Endometrium (tissue), 2 donors: ENCODE measurements around the gene CRYGC.
"Not testable (repeated sequence)": the region's sequence is repeated elsewhere in the genome, so short reads cannot be mapped to it uniquely, and the experiment has no call there.

Source experiments
- FAIRE-seq: peaks from 2 replicates; lab custom pipeline; 2012; peaks lifted over from hg19 to GRCh38; lab: Jason Lieb, UNC
- donor health status: control.
- donor health status: control.

Gene CRYGC

DNA sequence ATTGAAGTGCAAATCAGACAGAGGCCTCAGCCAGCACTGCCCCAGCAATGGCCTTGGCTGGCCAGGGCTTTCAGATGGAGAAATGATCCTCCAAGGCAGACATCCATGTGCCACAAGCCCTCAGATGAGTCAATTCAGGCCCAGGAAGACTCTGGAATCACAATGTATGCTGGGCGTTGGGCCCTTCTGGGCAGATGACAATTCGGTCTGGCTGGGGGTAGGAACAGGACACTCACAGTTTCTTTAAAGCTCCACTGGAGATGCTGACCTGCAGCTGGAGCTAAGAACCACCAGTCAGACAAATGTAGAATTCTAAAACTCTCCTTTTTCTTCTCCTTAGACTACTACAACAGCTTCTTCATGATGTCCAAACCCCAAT is 7.1 kb upstream of the CRYGC start:
- FAIRE-seq, result no peak

DNA sequence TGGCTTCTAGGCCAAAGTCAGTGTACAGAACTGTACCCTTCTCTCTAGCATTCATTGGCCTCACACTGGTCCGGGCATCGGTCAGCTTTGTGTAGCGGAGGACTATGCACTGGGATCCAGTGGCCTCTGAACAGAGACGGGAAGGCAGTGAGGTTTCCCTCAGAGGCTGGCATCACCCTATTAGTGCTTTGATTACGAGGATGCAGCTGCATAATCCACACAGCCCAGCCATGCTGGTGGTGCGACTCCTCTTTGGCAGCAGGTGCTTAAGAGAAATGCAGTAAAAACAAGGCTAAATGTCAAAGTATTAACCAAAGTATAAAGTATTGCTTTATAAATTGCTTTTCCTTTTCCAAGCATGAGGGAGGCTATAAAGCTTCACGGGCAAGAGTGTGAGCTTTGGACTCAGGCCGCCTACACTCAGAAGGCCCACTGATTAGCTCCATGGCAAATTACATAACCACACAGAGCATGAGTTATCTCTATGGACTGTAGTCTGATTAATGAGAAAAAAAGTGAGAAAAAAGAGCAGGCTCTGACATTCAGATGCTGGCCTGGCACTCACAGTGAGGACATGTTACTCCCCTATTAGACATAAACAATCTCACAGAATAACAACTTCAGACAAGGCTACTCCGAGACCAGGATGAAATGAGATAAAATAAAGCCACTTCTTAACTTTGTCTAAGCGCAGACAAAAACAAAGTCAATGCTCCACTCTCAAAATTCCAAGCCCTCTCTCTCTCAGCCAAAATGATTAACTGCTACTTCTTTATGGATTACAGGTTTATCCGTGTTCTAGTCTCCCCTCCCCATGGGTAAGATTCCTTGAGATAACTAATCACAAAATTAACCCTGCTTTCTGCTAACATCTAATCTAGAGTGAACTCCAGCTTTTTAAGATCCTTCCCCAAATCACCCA is 6.4 kb upstream of the CRYGC start:
- no peak for FAIRE-seq

DNA sequence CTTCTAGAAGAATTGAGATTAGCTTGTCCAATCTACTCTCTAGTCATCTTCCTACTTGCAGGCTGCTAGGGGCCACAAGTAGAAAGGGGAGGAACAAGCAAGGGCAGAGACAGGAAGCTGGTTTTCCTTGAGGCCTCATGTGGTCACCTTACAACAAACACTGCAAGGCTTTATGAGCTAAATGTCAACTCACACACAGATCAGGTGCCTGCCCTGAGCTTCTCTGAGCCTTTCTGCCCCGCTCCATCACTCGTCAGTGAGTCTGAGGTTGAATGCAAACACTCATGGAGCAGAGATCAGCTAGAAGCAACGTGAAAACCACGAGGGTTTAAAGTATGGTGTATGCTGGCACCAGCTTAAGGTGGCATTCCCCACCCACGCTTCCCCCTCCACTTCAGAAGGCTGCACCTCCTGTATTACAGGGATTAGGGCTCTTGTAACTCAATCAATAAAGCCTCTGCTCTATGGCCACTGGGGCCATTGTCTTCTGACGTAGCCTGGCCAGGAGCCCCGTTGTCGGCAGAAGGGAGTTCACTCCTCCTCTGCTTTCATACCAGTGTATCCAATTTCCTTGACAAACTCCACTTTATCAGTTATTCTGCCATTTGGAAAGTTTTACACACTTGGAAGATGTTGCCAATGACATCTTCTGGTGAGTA is 5.4 kb upstream of the CRYGC start:
- no peak for FAIRE-seq

DNA sequence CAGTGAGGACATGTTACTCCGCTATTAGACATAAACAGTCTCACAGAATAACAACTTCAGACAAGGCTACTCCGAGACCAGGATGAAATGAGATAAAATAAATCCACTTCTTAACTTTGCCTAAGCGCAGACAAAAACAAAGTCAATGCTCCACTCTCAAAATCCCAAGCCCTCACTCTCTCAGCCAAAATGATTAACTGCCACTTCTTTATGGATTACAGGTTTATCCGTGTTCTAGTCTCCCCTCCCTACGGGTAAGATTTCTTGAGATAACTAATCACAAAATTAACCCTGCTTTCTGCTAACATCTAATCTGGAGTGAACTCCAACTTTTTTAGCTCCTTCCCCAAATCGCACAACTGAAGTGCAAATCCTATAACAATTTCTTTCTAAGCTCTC is 1.1 kb upstream of the CRYGC start:
- no peak for FAIRE-seq

DNA sequence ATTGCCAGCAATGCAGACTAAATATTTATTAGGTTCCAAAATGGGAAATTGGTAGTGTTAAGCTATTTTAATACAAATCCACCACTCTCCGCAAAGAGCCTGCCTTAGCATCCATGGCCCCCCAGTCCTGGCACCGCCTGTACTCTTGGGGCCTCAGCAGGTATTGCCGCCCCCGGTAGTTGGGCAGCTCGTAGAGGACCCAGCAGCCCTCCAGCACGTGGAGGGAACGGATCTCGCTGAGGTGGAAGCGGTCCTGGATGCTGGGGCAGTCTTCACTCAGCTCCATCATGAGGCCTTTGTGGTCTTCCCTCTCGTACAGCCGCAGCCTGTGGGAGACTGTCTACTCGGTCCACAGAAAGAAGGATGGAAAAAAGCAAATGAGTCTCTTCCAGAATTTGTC is 1.5 kb downstream of the CRYGC start:
- no peak for FAIRE-seq

DNA sequence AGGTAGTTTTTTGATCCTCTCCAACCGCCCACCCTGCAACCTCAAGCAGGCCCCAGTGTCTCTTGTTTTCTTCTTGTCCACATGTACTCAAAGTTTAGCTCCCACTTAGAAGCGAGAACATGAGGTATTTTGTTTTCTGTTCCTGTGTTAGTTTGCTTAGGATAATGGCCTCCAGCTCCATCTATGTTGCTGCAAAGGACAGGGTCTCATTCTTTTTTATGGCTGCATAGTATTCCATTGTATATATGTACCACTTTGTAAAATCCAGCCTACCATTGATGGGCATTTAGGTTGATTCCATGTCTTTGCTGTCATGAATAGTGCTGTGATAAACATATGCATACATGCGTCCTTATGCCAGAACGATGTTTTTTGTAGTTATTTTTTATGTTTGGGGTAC is 2.5 kb downstream of the CRYGC start:
- FAIRE-seq, result no peak

DNA sequence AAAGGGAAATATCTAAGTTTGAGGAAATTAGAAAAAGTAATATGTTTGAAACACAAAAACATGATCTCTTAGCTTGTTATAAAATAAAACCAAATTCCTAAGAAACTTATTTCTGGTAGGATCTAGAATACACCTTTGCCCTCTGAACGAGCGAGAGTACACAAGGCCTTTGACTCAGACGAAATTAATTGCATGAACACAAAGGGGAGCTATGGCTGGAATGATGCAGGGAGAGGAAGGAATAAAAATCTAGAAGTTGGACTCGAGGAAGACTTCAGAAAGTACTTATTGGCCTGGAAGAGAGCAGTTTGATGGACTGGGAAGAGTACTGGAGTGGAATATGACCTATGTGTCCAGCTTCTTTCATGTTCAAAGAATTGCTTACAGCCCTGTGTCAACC is 4.4 kb downstream of the CRYGC start:
- no peak for FAIRE-seq

DNA sequence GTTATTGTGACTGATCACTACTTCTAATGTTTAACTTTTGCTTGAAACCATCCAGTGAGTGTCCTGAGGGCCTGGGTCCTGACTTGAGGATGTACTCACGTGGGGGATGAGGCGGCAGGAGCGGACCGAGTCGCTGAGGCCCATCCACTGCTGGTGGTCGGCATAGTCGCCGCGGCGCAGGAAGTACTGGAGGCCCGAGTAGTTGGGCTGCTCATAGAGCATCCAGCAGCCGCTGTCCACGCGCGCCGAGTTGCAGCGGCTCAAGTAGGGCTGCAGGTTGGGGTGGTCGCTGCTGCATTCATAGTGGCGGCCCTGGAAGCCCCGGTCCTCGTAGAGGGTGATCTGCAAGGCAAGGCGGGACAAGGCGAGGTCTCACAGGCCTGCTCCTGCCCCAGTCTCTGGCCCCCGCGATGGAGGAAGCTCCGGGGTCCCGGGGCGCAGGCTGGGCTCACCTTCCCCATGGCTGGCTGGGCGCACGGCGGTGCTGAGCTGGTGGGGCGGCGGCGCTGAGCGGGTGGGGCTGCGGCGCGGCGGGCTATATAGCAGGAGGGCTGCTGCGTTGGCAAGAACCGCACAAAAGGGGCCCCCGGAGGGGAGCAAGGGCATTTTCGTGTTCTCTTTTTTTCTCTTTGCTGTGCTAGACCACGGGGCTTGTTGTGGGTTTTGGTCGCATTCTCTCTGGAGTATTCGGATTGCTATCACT is 5.5 kb downstream of the CRYGC start, which contains the start of gene CRYGD:
CRYGD (minus strand) TSS at position 512 of the 703 bp plus-strand sequence; CDS start at position 461, 51 bp downstream.
- not testable (repeated sequence) for FAIRE-seq

DNA sequence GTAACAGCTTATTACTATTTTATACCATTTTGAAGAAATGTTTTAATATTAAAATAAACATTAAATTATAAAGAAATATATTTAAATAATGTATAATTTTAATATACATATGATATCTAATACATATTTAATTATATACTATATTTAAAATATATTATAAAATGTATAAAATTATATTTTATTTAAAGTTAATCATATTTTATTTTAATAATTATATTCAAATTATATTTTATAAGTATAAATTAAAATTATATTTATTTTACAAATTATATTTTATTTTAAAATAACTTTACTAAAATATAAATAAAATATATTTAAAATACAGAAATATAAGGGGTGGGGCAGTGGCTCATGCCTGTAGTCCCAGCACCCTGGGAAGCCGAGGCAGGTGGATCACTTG is 7.4 kb downstream of the CRYGC start:
- peak; percentile 96 for FAIRE-seq

DNA sequence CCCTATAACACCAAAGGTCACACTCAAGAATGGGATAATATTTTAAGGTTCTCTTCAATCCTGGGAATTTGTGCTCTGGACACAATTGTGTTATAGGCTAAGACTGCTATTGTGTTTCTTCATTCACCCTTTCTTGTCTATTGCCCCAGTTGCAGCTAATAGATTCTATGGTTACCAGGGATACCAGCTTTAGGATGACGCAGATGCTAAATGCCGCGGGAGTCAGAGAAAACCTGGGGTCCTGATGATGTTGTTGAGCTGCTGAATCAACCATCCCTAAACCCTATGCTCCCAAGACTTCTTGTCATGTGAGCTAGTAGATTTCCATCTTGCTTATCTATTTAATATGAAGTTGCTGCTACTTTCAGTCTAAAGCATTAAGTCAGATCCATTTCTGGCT is 10.7 kb downstream of the CRYGC start:
- no peak for FAIRE-seq

DNA sequence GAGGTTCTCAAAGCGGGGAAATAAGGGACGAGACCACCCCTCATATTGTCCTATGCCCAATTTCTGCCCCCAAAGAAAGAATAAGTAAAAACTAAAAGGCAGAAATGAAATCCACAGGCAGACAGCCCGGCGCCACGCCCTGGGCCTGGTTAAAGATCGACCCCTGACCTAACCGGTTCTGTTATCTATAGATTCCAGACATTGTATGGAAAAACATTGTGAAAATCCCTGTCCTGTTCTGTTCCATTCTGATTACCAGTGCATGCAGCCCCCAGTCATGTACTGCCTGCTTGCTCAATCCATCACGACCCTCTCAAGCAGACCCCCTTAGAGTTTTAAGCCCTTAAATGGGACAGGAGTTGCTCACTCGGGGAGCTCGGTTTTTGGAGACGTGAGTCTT is 12.2 kb downstream of the CRYGC start:
- FAIRE-seq, result not testable (repeated sequence)

DNA sequence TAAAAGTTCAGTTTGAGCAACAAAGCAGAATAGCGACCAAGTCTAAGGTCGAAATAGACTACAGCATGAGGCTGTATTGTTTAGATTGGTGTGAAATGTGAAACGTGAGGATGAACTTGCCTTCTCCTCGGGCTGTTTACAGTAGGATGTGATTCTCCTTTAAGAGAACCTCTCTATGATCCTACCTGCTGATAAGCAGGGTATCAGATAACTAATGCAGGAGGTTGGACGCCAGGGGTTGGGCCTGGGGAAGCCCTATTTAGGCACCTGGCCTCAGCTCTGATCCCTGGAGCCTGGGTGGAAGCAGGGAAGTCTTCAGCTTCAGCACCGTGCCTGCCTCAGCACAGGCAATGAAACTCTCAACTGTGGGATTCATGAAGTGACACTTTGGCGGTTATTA is 16.7 kb downstream of the CRYGC start:
- FAIRE-seq, result no peak

DNA sequence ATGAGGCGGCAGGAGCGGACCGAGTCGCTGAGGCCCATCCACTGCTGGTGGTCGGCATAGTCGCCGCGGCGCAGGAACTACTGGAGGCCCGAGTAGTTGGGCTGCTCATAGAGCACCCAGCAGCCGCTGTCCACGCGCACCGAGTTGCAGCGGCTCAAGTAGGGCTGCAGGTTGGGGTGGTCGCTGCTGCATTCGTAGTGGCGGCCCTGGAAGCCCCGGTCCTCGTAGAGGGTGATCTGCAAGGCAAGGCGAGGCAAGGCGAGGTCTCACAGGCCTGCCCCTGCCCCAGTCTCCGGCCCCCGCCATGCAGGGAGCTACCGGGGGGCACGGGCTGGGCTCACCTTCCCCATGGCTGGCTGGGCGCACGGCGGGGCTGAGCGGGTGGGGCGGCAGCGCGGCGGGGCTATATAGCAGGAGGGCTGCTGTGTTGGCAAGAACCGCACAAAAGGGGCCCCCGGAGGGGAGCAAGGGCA is 17.3 kb downstream of the CRYGC start:
- not testable (repeated sequence) for FAIRE-seq

DNA sequence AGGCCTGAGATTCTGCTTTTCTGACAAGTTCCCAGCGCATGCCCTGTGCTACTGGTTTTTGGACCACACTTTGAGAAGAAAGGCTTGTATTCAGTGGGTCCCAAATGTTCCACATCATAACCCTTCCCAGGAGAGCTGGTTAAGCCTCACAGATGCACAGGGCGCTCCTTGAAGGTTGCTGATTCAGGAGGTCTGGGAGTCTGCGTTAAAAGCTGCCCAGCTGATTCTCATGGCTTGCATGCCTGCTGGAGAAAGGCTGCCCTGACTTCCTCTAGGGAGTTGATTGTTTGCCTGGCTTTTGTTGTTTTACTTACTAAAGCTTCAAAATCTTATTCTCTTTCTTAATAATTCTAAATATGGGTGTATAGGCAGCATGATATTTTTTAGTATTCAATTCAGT is 26.0 kb downstream of the CRYGC start:
- FAIRE-seq, result no peak

DNA sequence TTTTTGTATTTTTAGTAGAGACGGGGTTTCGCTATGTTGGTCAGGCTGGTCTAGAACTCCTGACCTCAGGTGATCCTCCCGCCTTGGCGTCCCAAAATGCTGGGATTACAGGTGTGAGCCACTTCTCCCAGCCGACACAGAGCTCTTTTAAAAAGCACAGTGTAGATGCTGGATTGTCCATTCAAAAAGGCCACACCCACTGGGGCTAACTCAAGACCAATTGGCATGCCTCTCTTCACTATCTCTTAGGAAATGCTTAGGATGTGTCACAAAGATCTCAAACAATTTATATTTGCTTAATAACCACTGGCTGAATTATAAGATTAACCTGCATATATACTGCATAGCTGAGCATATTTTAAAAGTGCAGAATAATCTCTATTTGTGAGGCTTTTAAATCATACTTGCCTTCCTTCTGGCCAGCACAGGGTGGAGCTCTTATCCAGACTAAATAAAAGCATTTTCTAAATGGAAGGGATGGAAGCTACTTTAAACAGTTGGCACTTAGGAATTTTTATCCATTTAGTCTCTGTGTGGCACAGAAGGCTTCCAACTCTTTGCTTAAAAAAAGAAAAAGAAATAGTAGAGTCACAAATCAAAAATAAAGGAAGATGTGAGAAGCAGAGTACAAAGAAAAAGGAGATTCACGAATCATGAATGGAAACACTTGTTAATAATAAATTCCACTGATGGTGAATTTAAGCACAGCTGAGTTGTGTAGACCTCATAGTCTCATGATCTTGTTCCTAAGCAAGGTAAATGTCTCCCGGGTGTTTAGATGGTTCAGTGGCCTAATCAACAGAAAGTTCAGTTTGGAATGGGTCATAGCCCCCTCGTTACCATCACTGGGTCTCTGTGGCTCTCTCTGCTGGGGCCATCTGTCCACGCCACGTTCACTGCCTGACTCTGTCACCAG is 27.7 kb downstream of the CRYGC start:
- no peak for FAIRE-seq

DNA sequence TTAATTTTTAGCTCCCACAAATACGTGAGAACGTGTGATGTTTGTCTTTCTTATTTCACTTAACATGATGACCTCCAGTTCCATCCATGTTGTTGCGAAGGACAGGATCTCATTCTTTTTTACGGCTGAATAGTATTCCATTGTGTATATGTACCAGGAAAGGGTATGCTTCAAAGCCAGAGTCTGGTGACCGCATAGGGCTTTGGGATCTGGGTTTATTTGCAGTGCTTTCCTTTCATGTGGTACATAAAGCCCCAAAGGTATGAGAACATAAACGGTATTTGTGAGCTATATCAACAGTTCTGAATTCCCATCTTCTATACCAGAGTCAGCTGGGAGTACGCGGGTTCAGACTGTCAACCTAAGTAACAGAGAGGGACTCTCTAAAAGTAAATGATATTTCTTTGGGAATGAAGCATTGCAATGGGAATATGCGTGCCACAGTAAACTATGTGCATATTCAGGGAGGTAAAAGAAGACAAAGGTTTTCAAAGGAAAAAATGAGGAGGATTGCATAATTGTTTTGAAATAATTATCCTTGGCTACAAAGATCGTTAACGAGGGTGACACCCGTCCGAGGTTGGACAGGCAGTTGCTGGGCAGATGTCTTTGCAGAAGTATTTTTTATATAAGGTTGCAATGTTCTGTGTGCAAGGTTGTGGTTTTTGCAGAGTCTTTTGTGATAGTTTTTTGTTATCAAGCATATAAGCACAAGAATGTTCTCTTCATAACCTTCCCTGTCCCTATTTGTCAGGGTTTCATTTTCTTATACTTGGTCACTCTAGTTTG is 29.8 kb downstream of the CRYGC start:
- no peak for FAIRE-seq

DNA sequence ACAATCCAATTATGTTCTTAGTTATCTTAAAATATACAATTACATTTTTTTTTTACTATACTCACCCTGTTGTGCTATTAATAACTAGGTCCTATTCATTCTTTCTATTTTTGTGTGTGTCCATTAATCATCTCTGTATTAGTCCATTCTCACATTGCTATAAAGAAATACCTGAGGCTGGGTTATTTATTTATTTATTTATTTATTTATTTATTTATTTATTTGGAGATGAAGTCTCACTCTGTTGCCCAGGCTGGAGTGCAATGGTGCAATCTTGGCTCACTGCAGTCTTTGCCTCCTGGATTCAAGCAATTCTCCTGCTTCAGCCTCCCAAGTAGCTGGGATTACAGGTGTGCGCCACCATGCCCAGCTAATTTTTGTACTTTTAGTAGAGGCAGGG is 30.9 kb downstream of the CRYGC start:
- FAIRE-seq, result not testable (repeated sequence)

DNA sequence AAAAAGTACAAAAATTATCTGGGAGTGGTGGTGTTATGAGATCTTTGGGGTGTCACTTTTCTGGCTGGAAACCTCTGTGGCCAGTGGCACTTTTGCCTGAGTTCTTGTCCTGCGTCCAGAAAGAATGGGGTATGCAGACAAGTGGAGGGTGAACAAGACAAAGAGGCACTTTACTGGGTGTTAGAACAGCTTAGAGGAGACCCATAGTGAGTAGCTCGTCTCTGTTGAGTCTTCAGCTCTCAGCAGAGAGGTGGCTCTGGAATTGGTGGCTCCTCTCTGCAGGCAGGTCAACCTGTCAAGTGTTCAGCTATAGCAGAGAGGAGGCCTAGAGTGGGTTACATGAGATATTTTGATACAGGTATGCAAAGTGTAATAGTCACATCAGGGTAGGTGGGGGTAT is 31.4 kb downstream of the CRYGC start:
- no peak for FAIRE-seq

DNA sequence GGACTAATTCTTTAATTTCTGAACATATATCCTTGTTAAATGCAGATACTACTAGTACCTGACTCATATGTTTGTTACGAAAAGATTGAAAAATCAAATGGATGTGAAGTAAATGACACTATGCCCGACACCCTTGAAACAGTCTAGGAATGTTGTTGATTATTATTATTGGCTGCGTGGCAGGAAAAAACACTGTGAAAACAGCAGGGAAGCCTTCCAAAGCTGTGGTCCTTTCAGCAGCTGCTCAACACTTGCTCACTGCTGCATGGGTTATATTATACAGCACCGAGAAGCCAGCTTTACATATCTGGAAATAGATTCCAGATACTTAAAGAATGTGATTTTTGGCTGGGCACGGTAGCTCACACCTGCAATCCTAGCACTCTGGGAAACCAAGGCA is 31.8 kb downstream of the CRYGC start:
- FAIRE-seq, result no peak

DNA sequence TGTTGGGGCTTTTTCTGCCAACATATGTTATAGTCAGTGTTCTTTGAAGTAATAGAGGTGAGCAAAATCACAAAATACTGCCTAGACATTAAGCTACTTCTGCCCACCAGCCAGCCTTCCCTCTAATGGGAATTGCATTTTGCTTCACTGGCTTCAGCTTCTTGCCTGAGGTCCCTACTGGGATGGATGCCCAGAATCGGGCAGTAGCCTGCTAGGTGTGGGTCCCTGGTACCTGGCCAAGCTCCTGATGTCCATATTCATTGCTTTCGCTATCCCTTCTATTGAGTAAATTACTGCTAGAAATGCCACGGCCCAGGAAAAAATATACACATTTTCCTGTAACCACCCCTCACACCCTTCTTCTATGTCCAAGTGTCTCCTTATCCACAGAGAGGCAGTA is 32.3 kb downstream of the CRYGC start:
- FAIRE-seq, result no peak

DNA sequence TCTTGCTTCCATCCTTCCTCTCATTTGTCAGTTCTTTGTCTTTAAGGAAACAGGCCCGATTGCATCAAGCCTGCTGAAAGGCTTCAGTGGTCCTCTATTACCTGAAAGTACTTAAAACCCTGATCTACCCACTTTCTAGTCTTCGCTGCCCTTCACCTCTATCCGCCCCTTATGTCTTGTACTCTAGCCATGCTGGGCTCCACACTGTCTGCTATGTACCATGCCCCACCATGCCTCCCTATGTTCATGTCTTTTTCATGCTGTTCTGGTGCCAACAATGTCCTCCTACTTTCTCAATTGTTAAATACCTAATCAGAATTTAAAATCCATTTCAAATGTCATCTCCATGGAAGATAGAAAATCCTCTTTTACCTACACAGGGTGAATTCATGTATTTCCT is 33.5 kb downstream of the CRYGC start:
- no peak for FAIRE-seq
